GM19328 (cell line): ENCODE results near the gene DMWD.
A peak's percentile ranks its signal among the peaks of the same experiment; 100 is the strongest.

ENCODE experiments used
- ATAC-seq: cut with Tn5 transposase; IDR thresholded peaks from one replicate; pipeline ENCODE4 v1.9.1; 2021; ENCODE audit warnings: mild to moderate bottlenecking, moderate library complexity; ENCODE audit not compliant: unreplicated experiment

DMWD gene

GRCh38 chr19:45771311-45771933 lies 21.2 kb downstream of the DMWD start:
- no peak for ATAC-seq

GRCh38 chr19:45770192-45771101 lies 22.2 kb downstream of the DMWD start:
- peak; percentile 38 for ATAC-seq

DNA sequence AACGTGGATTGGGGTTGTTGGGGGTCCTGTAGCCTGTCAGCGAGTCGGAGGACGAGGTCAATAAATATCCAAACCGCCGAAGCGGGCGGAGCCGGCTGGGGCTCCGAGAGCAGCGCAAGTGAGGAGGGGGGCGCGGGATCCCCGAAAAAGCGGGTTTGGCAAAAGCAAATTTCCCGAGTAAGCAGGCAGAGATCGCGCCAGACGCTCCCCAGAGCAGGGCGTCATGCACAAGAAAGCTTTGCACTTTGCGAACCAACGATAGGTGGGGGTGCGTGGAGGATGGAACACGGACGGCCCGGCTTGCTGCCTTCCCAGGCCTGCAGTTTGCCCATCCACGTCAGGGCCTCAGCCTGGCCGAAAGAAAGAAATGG lies 22.8 kb downstream of the DMWD start:
- no peak for ATAC-seq

DNA sequence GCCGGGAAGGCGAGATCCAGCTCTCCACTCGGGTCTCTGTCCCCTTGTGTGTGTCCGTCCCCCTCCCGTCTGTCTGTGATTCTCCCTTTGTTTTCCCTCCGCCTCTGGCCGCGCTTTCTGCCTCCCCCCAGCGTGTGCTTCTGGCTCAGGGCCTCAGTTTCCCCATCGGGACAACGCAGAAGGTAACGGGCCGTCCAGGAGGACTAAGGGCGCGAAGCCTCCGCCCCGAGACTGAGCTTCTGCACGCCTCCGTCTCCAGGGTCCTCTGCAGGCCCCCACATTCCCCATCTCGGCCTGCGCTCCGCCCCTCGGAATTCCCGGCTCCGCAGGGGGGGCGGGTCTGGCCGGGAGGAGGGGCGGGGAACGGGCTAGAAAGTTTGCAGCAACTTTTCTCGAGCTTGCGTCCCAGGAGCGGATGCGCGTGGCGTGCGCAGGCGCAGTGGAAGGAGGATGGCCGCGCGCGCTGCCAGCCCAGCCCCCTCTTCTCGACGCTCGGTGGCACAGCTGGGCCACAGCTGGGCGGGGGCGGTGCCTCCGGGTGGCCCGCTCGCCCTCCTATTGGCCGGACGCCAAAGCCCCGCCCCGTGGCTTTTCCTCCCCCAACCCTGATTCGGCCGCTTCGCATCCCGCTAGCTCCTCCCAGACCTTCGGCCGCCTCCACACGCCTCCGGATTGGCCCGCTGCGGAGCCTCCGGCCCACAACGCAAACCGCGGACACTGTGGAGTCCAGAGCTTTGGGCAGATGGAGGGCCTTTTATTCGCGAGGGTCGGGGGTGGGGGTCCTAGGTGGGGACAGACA lies 23.5 kb downstream of the DMWD start, which contains the start of gene SIX5:
SIX5 (minus strand) TSS at position 269 of the 799 bp plus-strand sequence. CDS start 408 bp downstream, outside the sequence.
- ATAC-seq: peak; percentile 61

GRCh38 chr19:45768655-45768983 lies 24.0 kb downstream of the DMWD start:
- ATAC-seq: no peak

DNA sequence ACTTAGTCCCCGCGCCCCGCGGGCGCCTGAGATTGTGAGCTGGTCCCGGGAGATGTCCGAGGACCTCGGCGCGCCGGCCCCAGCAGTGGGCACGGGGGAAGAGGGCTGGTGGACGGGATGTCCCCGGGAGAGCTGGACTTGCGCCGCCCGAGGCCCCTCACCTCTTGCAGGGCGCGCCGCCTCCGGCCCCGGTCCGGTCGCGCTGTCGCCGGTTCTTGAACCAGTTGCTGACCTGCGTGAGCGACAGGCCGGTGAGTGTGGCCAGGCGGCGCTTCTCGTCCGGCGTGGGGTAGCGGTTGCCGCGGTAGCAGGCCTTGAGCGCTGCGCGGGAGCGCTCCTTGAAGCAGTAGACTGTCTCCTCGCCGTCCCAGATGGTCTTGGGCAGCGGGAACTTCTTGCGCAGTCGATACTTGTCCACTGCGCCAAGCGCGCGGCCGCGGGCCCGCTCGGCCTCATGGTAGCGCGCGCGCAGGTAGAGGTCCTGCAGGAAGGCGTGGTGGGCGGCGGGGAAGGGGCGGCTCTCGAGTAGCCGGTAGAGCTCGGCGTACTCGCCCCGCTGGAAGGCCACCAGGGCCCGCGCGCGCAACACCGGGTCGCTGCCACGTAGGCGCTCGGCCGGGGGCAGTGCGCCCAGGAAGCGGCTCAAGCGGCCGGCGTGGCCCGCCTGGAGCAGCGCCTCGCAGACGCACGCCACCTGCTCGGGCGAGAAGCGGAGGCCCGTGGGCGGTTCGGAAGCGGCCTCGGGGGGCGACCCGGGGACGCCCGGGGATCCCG lies 24.6 kb downstream of the DMWD start:
- no peak for ATAC-seq

DNA sequence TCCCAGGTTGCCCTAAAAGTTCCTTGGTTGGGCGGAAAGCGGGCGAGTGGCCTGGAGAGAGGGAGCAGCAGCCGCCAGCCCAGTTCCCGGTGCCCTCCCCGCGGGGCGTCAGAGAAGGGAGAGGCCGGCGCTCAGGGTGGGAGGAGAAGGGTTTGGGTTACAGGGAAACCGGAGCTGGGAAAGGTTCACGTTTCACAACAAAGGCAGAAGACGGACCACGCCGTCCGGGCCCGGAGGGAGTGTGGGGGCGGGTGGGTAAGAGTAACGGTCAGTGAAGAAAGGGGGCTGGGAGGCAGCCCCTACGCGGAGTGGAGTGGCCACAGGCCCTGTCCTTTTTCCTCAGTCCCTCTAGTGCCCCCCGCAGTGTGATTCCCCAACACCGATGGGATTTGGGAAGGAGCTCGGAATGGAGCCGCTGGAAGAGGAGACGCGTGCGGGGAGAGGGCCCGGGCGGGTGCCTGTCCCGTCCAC lies 25.2 kb downstream of the DMWD start:
- no peak for ATAC-seq

- no peak for ATAC-seq
Observed at GRCh38 chr19:45766869-45767346, 25.7 kb downstream of the DMWD start.

GRCh38 chr19:45766296-45766868 lies 26.3 kb downstream of the DMWD start:
- no peak for ATAC-seq

DNA sequence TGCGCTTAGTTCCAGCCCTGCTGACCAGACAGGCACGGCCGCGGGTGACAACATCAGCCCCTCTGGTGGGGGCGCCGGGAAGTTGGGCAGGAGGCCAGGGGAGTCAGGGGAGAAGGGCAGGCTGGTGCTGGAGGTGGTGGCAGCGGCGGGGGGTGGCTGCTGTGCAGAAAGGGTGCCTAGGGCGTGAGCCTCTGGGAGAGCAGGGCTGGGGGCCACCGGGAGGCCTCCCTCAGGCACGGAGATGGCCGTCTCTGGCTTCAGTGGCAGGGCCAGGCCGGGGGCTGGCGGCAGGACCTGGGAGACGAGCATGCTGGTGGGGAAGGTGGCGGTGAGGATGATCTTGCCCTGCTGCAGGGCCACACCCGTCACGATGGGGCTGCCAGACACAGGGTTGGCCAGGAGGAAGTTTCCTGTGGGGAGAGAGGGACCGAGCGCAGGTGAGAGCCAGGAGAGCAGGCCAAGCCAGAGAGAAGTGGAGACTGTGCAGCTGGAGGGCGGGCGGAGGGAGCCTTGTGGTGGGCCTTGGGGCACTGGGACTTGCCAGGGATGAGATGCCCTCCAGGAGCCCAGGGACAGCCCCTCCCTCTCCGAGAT lies 26.8 kb downstream of the DMWD start:
- ATAC-seq: no peak

GRCh38 chr19:45764945-45765701 lies 27.5 kb downstream of the DMWD start:
- no peak for ATAC-seq

- ATAC-seq: no peak
Observed at GRCh38 chr19:45764475-45764874, 28.2 kb downstream of the DMWD start.

DNA sequence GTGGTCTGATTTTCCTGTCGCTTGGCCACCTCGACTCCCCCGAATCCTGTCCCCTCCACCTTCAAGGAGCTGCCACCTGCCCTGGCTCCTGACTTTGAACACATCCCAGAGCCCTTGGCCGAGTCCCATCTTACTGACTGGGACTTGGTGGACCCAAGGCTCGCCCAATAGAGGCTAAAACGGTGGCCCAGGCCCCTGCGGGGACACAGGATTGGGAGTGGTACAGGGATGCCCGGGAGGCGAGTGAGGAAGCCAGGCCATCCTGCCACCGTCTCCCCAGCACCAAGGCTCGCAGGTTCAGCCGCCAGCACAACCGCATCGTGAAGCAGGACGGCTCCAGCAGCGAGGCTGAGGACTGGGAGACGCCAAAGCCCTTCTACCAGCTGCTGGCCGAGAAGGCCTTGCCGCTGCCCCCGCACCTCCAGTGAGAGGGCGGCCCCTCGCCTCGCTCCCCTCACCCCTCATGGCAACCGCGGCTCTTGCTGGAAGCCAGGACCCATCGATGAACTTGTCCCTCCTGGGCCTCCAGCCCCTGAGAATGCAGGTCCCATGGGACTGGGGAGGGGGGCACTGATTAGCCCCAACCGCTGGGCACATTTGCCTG lies 28.9 kb downstream of the DMWD start:
- no peak for ATAC-seq

DNA sequence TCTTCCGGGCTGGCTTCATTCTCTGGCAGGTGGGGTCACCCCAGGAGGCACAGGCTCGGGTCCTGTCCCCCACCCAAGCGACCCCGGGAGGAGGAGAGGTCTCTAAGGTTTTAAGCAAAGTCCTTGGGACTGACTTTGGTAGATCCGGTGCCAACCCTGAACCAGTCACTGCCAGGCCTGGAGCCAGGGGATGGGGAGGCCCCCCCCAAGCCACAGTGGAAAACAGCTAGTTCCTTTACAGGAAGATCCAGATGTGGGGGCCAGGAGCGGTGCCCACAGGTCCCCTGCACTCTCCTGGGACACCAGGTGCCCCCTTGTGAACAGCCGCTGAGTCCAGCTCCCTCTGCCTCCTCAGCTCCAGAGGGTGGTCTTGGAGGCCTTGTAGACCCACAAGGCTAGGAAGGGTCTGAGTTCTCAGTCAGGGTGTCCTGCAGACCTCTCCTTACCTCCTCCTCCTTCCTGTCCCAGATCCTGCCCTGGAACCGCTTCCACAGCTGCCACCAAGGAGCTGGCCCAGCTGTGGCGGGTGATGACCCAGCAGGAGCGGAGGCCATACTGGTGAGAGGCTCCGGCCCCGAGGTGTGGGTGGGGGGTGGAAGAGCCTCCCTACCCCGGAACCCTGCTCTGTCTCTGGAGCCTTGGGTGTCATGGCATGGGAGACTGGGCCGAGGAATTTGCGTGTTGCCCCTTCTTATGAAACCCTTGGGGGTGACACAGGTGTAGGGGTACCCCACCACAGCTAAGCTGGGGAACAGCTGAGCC lies 29.6 kb downstream of the DMWD start:
- ATAC-seq: no peak

DNA sequence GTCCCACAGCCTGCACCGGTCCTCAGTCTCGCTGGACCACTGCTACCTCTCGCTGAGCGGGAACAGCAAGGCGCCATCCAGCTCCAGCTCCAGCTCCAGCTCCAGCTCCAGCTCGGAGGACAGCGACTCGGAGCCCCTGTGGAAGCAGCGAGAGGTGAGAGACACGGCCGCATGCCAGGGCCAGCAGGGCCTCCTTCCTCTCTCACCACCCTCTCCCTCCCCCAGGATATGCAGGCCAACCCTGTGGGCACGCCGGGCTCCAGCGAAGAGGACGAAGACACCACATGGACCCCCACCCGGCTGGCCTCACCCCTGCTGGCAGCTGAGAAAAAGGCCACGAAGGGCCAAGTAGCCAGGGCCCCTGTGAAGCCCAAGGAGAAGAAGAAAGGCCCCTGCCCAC lies 30.9 kb downstream of the DMWD start:
- ATAC-seq: no peak

- no peak for ATAC-seq
Observed at GRCh38 chr19:45758921-45759320, 33.7 kb downstream of the DMWD start.

DNA sequence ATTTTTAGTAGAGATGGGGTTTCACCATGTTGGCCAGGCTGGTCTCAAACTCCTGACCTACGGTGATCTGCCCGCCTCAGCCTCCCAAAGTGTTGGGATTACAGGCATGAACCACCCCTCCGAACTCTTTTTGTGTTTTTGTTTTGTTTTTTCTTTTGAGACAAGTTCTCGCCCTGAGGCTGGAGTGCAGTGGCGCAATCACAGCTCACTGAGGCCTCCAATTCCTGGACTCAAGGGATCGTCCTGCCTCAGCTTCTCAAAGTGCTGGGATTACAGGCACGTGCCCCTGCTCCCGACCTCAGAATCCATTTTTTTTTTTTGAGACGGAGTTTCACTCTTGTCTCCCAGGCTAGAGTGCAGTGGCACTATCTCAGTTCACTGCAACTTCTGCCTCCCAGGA lies 35.0 kb downstream of the DMWD start:
- ATAC-seq: no peak

GRCh38 chr19:45754323-45754722 lies 38.3 kb downstream of the DMWD start:
- no peak for ATAC-seq
